HL-60 (cell line): ENCODE data around the gene NEK1.

Experiments
- DNase-seq, 2 experiments: peaks; one replicate each; pipeline ENCODE4 v3.0.0-alpha.2; 2010 to 2020; ENCODE audit warnings: low read depth in 1 of 2, low spot score in 1 of 2
- H3K27ac ChIP-seq: fragments of 250-450 bp; sonication (Bioruptor Pico); replicated peaks from 2 replicates; pipeline ENCODE4 v1.5.1; 2020; ENCODE audit warnings: mild to moderate bottlenecking, moderate library complexity
- H3K27me3 ChIP-seq: fragments of 250-450 bp; sonication (Bioruptor Pico); 2 replicates; pipeline ENCODE4 v1.5.1; 2021; ENCODE audit warnings: mild to moderate bottlenecking, moderate library complexity; ENCODE audit not compliant: insufficient read depth, poor library complexity, severe bottlenecking
- H3K4me3 ChIP-seq: replicated peaks from 2 replicates; pipeline ENCODE4 v1.5.1; 2011; ENCODE audit warnings: mild to moderate bottlenecking, control low read depth, low read length; ENCODE audit not compliant: insufficient read depth
- GABPA ChIP-seq: IDR thresholded peaks from 2 replicates; pipeline ENCODE4 v1.6.1; 2012; ENCODE audit warnings: low read depth
- POLR2AphosphoS5 ChIP-seq: IDR thresholded peaks from 2 replicates; pipeline ENCODE4 v1.6.1; 2012; ENCODE audit warnings: low read depth
- SPI1 ChIP-seq: IDR thresholded peaks from 2 replicates; pipeline ENCODE4 v1.6.1; 2012; ENCODE audit warnings: low read depth, mild to moderate bottlenecking, borderline replicate concordance
- long read RNA-seq: library from polyadenylated mRNA; unstranded; transcript quantifications from one replicate; pipeline ENCODE4 v2.0.0, GENCODE V29; 2020
- TF ChIP-seq, protein P1 (sequence below): IDR thresholded peaks from one replicate; pipeline ENCODE4 v1.5.1; 2011; ENCODE audit warnings: low read length, control low read depth, inconsistent platforms; ENCODE audit not compliant: insufficient read depth
- TF ChIP-seq, protein P2 (sequence below): IDR thresholded peaks from 2 replicates; pipeline ENCODE4 v1.6.1; 2012; ENCODE audit warnings: low read depth; ENCODE audit not compliant: insufficient replicate concordance

Gene NEK1, protein sequence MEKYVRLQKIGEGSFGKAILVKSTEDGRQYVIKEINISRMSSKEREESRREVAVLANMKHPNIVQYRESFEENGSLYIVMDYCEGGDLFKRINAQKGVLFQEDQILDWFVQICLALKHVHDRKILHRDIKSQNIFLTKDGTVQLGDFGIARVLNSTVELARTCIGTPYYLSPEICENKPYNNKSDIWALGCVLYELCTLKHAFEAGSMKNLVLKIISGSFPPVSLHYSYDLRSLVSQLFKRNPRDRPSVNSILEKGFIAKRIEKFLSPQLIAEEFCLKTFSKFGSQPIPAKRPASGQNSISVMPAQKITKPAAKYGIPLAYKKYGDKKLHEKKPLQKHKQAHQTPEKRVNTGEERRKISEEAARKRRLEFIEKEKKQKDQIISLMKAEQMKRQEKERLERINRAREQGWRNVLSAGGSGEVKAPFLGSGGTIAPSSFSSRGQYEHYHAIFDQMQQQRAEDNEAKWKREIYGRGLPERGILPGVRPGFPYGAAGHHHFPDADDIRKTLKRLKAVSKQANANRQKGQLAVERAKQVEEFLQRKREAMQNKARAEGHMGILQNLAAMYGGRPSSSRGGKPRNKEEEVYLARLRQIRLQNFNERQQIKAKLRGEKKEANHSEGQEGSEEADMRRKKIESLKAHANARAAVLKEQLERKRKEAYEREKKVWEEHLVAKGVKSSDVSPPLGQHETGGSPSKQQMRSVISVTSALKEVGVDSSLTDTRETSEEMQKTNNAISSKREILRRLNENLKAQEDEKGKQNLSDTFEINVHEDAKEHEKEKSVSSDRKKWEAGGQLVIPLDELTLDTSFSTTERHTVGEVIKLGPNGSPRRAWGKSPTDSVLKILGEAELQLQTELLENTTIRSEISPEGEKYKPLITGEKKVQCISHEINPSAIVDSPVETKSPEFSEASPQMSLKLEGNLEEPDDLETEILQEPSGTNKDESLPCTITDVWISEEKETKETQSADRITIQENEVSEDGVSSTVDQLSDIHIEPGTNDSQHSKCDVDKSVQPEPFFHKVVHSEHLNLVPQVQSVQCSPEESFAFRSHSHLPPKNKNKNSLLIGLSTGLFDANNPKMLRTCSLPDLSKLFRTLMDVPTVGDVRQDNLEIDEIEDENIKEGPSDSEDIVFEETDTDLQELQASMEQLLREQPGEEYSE (N-terminal part only)
- long read RNA-seq, partial matches to known transcripts, result 52 of 70 reads
- long read RNA-seq, other reads (novel, unspliced or antisense), result 18 of 70 reads

DNA sequence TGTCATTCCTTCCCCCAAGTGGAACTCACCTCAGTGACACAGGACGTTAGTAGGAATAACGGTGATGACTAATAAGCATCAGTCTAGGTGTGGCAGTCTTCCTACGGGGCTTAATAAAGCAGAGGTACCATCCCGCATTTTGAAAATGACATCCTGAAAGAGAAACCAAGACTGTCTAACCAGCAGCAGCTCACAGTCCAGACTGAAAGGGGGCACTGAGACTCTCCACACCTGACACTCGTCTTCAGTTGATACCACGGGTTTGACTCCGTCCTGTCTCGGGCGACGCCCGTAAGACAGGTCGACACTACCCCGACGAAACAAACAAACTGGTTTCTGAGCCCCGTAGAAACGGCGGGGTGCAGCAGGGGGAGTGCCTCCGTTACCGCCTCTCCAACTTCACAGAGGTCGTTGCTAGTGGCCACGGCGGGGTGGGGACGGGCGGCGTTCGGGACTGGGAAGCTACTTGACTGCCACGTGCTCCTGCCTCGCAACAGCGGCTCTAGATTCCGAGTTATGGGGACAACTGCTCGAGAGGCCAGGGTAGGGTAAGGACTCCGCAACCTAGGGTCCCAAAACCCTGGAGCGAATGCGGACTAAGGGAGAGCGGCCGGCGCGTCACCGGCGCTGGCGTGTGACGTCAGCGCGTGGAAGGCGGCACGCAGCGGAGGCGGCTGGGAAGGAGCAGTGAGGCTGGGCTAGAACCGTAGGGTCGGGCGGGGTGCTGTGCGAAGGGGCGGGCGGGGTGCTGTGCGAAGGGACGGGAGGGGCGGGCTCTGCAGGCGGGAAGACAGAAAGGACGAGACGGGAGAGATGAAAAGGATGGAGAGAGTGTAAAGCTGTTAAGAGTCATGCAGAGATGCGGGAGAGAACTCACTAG lies at the start of gene NEK1:
TSS of gene NEK1 (minus strand) at position 593 of the 880 bp plus-strand sequence. CDS start 9,953 bp downstream, outside the sequence.
- Histone ChIP-seq H3K27me3 (no peaks in the 10 kb centered on the region), H3K4me3 (peak within 1 kb of the TSS; percentile 82), H3K27ac (peak within 1 kb of the TSS; percentile 87)
- peak; percentile 60 to 88 for DNase-seq
- TF ChIP-seq GABPA (no peak), POLR2AphosphoS5 (peak; percentile 86)

DNA sequence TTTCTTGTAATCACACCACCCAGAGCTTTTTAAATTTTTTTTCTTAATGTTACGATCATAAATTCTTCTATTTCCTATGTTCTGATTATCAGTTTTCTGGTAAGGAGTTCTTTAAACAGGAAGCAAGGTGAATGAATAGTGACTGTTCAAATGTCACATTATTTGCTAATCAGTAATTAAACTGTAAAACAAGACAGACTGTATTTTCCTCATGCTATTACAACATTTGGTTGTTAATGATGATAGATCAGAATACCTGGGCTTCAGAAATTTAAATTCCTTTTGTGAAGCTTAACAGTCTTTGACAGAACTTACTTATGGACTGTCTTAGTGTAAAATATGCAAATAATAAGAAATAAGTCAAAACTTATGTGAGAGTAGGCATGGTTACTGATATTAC lies 49.4 kb upstream of the NEK1 start:
- no peak overlapping the region for H3K4me3 ChIP-seq

DNA sequence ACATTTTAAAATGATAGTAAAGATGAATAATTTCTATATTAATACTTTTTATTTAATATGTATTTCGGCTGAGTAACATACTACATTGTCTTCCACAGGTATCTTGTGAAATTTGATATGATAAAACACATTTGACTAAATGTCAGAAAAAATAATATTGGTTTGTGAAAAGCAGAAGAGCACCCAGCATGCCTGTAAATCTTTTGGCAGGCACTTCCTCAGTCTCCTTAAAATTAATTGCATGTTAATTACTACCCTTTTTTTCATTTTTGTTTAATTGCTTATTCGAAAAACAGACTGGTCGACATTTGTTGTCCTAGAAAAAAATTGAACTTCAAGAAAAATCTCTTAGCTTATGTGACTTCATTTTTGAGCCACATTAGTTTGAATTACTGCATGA lies 48.5 kb upstream of the NEK1 start:
- H3K4me3 ChIP-seq, result no peak overlapping the region
- H3K27ac ChIP-seq, result peak overlapping the region; percentile 69
- DNase-seq, result no peak

More for the DNA sequence above, 49.4 kb upstream of the NEK1 start:
- H3K27ac ChIP-seq, result no peak overlapping the region
- DNase-seq, result no peak
- no peaks in the 10 kb centered on the region for H3K27me3 ChIP-seq
- no peak for TF ChIP-seq SPI1
- TF ChIP-seq, protein P1, sequence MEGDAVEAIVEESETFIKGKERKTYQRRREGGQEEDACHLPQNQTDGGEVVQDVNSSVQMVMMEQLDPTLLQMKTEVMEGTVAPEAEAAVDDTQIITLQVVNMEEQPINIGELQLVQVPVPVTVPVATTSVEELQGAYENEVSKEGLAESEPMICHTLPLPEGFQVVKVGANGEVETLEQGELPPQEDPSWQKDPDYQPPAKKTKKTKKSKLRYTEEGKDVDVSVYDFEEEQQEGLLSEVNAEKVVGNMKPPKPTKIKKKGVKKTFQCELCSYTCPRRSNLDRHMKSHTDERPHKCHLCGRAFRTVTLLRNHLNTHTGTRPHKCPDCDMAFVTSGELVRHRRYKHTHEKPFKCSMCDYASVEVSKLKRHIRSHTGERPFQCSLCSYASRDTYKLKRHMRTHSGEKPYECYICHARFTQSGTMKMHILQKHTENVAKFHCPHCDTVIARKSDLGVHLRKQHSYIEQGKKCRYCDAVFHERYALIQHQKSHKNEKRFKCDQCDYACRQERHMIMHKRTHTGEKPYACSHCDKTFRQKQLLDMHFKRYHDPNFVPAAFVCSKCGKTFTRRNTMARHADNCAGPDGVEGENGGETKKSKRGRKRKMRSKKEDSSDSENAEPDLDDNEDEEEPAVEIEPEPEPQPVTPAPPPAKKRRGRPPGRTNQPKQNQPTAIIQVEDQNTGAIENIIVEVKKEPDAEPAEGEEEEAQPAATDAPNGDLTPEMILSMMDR, result no peak
- no peak for TF ChIP-seq POLR2AphosphoS5
- no peak for TF ChIP-seq GABPA
- TF ChIP-seq, protein P2, sequence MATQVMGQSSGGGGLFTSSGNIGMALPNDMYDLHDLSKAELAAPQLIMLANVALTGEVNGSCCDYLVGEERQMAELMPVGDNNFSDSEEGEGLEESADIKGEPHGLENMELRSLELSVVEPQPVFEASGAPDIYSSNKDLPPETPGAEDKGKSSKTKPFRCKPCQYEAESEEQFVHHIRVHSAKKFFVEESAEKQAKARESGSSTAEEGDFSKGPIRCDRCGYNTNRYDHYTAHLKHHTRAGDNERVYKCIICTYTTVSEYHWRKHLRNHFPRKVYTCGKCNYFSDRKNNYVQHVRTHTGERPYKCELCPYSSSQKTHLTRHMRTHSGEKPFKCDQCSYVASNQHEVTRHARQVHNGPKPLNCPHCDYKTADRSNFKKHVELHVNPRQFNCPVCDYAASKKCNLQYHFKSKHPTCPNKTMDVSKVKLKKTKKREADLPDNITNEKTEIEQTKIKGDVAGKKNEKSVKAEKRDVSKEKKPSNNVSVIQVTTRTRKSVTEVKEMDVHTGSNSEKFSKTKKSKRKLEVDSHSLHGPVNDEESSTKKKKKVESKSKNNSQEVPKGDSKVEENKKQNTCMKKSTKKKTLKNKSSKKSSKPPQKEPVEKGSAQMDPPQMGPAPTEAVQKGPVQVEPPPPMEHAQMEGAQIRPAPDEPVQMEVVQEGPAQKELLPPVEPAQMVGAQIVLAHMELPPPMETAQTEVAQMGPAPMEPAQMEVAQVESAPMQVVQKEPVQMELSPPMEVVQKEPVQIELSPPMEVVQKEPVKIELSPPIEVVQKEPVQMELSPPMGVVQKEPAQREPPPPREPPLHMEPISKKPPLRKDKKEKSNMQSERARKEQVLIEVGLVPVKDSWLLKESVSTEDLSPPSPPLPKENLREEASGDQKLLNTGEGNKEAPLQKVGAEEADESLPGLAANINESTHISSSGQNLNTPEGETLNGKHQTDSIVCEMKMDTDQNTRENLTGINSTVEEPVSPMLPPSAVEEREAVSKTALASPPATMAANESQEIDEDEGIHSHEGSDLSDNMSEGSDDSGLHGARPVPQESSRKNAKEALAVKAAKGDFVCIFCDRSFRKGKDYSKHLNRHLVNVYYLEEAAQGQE, result no peak

DNA sequence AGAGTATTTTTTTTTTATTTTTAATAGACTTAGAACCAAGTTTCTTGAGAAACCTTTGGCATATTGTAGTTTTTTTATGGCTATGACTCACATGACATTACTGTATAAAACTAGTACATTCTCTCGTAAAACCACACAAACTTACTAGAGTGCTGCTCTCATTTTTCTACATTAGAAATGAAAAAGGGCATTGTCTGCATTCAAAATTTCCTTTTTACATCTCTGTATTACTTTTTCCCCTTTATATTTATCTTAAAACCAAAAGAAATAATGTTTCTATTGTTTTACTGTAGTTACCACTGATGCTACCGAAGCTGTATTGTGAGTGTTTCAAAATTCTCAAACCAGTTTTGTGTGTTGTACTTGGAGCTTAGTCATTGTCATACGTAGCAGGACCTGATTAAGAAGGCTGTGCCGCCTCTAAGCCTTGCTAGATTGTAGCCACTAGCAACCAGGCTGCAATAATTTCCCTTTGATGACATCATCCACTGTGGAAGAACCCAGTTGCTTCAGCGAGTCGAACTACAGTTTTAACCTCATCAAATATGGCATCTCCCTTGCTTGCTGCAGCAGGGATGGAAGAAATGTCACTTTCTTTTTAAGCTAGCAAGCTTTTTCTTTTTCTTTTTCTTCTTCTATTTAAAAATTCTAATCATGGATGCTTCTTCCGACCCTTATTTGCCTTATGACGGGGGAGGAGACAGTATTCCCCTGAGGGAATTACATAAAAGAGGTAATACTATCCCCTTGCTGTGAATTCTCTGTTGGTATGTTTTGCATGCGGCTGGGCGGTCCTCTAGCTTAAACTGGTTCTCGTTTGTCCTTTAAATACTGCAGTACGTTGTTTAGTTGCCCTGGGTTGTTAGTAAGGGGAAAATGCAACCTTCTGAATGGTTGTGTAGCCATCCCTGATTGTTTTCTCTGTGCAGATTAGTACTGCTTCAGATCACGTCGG lies 47.6 kb upstream of the NEK1 start:
- DNase-seq, result peak; percentile 51 to 82
- Histone ChIP-seq H3K27me3 (no peaks in the 10 kb centered on the region), H3K4me3 (peak overlapping the region; percentile 11), H3K27ac (peak overlapping the region; percentile 69)
- TF ChIP-seq, protein P1, result no peak
- TF ChIP-seq SPI1 (no peak), GABPA (no peak), POLR2AphosphoS5 (no peak)
- TF ChIP-seq, protein P2, result no peak

More for the DNA sequence above, 48.5 kb upstream of the NEK1 start:
- no peaks in the 10 kb centered on the region for H3K27me3 ChIP-seq
- TF ChIP-seq GABPA (no peak), SPI1 (peak; percentile 75; the same call in 1 of the 2 replicates)
